ENCODE data around the gene MBNL2. TPM values are rescaled to one million over a fixed set of nuclear protein-coding genes. Genes with fewer than 3 reads are reported as not detected.
A peak's percentile ranks its signal among the peaks of the same experiment; 100 is the strongest.

MBNL2 gene
- total RNA-seq, 1 donor from 2014 or later = 43.7 TPM

DNA sequence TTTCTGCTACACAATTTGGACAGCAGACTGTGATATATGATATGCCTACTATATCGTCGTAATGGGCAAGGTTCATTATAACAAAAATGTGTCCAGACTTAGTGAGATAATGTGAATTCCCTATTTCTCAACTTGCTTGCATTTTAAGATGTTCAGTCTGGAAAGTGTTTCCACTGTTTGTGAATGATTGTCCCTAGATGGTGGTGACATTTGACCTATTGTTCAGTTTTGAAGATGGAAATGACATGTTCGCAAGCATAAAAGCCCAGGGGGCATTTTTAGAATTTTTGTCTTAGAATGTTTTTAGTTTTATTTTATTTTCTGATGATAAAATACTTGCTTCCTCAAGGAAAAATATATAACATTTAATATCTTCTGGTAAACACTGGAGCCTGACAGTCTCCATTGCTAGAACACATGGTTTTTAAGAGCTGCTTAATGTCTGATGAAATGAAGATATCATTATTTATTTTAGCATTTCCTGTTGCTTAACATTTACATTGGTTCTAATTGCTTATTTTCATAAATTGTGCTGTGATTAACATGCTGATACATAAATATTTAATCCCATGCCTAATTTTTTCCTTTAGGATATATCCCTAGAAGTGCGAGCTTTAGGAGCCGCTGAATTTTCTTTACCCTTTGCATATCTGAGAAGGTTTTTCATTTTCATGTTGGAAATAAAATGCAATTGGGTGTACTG, 27.1 kb downstream of the MBNL2 start:
- Mint-ChIP-seq H3K4me1 (ENCODE audit: unreplicated experiment) (peaks cover 33% of the 10 kb centered on the region), H3K27me3 (no peaks in the 10 kb centered on the region), H3K27ac (no peak overlapping the region), H3K36me3 (no peaks in the 10 kb centered on the region), H3K9me3 (peaks cover 6% of the 10 kb centered on the region), H3K4me3 (no peak overlapping the region)
- TF ChIP-seq, protein P1, sequence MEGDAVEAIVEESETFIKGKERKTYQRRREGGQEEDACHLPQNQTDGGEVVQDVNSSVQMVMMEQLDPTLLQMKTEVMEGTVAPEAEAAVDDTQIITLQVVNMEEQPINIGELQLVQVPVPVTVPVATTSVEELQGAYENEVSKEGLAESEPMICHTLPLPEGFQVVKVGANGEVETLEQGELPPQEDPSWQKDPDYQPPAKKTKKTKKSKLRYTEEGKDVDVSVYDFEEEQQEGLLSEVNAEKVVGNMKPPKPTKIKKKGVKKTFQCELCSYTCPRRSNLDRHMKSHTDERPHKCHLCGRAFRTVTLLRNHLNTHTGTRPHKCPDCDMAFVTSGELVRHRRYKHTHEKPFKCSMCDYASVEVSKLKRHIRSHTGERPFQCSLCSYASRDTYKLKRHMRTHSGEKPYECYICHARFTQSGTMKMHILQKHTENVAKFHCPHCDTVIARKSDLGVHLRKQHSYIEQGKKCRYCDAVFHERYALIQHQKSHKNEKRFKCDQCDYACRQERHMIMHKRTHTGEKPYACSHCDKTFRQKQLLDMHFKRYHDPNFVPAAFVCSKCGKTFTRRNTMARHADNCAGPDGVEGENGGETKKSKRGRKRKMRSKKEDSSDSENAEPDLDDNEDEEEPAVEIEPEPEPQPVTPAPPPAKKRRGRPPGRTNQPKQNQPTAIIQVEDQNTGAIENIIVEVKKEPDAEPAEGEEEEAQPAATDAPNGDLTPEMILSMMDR (conservative IDR thresholded peaks at IDR 0.05) = no peak
- DNase-seq (ENCODE audit: extremely low spot score, unreplicated experiment) = no peak

DNA sequence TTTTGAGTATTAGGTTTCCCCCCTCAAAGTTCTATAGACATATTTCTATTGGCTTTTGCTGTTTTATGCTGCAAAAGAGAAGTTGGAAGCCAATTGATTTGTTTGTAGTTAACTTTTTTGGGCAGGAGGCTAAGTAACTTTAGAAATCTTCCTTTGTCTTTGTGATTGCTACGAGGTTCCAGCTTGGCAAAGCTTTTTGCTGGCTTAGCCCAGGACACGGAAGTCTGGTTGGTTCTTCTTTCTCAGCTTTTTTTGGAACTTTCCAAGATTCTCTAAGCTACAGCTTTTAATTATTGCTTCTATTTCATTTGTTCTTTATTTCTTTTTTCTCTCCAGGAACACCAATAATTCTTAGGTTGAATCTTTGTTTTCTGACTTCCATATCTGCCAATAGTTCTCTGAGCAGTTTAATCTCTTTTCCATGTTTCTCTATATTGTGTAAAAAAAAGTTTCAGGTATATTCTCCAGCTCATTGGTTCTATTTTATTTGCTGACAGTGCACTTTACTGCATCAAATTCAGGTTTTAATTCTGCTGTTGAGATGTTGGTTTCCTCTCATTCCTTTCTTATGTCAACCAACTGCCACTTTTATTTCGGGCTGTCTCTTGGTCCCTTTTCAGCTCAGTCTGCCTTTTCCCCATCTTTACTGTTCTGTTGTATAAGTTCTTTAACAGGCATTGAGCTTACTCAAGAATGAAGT, 27.8 kb downstream of the MBNL2 start:
- no peaks in the 10 kb centered on the region for H3K27me3 Mint-ChIP-seq
- DNase-seq (ENCODE audit: extremely low spot score, unreplicated experiment) = no peak
- peaks cover 6% of the 10 kb centered on the region for H3K9me3 Mint-ChIP-seq
- peaks cover 28% of the 10 kb centered on the region for H3K4me1 Mint-ChIP-seq (ENCODE audit: unreplicated experiment)
- H3K36me3 Mint-ChIP-seq = no peaks in the 10 kb centered on the region
- H3K27ac Mint-ChIP-seq = peak overlapping the region; percentile 22
- TF ChIP-seq, protein P1 (conservative IDR thresholded peaks at IDR 0.05) = no peak
- H3K4me3 Mint-ChIP-seq = peak overlapping the region; percentile 13

DNA sequence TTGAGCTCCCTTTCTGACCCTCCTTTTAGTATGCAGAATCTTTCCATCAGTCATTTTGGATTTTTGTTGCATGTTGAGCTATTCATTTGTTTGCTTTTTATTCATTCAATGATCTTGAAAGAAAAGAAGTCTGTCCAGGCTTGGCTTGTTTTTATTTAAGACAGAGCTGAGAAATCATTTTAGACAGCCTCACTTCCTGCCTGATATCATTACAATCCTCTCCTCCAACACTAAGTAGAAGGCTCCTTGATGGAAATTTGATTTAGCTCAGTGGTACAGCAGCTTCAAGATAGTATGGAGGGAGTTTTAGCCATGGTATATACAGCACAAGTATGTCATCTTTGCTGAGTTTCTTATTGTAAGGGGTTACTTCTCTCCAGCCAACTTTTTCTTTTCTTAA, 28.4 kb downstream of the MBNL2 start:
- Mint-ChIP-seq H3K4me1 (ENCODE audit: unreplicated experiment) (peaks cover 30% of the 10 kb centered on the region), H3K9me3 (peaks cover 6% of the 10 kb centered on the region), H3K36me3 (no peaks in the 10 kb centered on the region), H3K27ac (peak overlapping the region; percentile 22), H3K27me3 (no peaks in the 10 kb centered on the region), H3K4me3 (no peak overlapping the region)
- no peak for DNase-seq (ENCODE audit: extremely low spot score, unreplicated experiment)
- TF ChIP-seq, protein P1 (conservative IDR thresholded peaks at IDR 0.05) = no peak

DNA sequence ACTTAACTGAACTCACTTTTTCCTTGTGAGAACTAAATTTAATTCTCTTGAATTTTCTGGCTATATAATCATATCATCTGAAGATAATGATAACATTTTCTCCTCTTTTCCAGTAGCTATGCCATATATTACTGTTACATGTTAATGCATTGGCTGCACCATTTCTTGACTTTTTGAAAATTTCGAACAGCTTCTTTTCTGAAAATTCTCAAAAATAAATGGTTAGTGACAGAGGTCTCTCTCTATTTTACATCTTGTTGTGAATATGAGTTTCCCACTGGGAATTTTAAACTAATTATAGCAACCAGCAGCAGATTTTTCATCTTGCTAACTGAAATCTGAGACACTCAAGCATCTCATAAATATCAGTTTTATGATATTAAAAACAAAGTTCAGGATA, 30.6 kb downstream of the MBNL2 start:
- H3K27ac Mint-ChIP-seq = no peak overlapping the region
- peaks cover 41% of the 10 kb centered on the region for H3K4me1 Mint-ChIP-seq (ENCODE audit: unreplicated experiment)
- H3K36me3 Mint-ChIP-seq = peaks cover 9% of the 10 kb centered on the region
- no peak for DNase-seq (ENCODE audit: extremely low spot score, unreplicated experiment)
- peaks cover 9% of the 10 kb centered on the region for H3K9me3 Mint-ChIP-seq
- no peaks in the 10 kb centered on the region for H3K27me3 Mint-ChIP-seq
- TF ChIP-seq, protein P1 (conservative IDR thresholded peaks at IDR 0.05) = no peak
- no peak overlapping the region for H3K4me3 Mint-ChIP-seq

DNA sequence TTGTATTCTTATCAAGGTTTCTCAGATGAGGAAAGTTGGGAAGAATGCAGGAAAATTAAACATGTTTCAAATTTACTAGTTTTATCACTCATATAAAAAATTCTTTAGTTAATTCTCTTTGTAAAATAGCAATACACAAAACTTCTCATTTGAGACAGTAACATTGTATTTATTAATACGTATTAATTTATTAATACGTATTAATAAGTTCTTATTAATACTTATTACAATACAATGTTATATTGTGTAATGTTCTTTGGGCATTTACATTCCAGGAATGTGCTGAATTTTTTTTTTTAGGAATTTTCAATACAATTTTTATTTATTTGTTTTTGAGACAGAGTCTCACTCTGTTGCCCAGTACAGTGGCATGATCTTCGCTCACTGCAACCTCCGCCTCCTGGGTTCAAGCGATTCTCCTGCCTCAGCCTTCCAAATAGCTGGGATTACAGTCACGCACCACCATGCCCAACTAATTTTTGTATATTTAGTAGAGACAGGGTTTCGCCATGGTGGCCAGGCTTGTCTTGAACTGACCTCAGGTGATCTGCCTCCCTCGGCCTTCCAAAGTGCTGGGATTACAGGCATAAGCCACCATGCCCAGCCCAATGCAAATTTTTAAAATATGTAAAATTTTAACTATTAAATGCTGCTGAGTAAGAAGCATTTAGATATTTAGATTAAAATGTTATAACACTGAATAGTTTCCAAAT, 31.6 kb downstream of the MBNL2 start:
- H3K36me3 Mint-ChIP-seq = peaks cover 11% of the 10 kb centered on the region
- no peak overlapping the region for H3K4me3 Mint-ChIP-seq
- no peak for DNase-seq (ENCODE audit: extremely low spot score, unreplicated experiment)
- peaks cover 9% of the 10 kb centered on the region for H3K9me3 Mint-ChIP-seq
- TF ChIP-seq, protein P1 (conservative IDR thresholded peaks at IDR 0.05) = no peak
- no peak overlapping the region for H3K27ac Mint-ChIP-seq
- H3K4me1 Mint-ChIP-seq (ENCODE audit: unreplicated experiment) = peaks cover 44% of the 10 kb centered on the region
- H3K27me3 Mint-ChIP-seq = no peaks in the 10 kb centered on the region
